ENCODE data around the gene CHRNG.

CHRNG gene

DNA sequence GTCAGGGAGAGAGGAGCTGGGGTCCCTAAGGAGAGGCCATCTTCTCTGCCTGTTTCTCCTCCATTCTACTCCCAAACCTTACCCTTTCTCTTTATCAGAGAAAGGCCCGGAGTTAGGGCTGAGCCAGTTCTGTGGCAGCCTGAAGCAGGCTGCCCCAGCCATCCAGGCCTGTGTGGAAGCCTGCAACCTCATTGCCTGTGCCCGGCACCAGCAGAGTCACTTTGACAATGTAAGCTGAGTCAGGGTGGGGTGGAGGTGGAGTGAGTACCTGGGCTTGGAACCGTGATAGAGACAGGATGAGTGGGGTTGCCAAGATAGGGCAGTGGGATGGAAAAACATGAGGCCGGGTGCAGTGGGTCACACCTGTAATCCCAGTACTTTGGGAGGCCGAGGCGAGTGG, 5.2 kb downstream of the CHRNG start:
- TF ChIP-seq, protein P1, sequence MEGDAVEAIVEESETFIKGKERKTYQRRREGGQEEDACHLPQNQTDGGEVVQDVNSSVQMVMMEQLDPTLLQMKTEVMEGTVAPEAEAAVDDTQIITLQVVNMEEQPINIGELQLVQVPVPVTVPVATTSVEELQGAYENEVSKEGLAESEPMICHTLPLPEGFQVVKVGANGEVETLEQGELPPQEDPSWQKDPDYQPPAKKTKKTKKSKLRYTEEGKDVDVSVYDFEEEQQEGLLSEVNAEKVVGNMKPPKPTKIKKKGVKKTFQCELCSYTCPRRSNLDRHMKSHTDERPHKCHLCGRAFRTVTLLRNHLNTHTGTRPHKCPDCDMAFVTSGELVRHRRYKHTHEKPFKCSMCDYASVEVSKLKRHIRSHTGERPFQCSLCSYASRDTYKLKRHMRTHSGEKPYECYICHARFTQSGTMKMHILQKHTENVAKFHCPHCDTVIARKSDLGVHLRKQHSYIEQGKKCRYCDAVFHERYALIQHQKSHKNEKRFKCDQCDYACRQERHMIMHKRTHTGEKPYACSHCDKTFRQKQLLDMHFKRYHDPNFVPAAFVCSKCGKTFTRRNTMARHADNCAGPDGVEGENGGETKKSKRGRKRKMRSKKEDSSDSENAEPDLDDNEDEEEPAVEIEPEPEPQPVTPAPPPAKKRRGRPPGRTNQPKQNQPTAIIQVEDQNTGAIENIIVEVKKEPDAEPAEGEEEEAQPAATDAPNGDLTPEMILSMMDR (IDR thresholded peaks at IDR 0.05; ENCODE audit: low read depth, low read length, missing control alignments): no peak
- H3K4me3 ChIP-seq (replicated peaks; ENCODE audit: low read depth, low read length): no peak overlapping the region
- DNase-seq (ENCODE audit: extremely low read depth, low read depth): no peak

DNA sequence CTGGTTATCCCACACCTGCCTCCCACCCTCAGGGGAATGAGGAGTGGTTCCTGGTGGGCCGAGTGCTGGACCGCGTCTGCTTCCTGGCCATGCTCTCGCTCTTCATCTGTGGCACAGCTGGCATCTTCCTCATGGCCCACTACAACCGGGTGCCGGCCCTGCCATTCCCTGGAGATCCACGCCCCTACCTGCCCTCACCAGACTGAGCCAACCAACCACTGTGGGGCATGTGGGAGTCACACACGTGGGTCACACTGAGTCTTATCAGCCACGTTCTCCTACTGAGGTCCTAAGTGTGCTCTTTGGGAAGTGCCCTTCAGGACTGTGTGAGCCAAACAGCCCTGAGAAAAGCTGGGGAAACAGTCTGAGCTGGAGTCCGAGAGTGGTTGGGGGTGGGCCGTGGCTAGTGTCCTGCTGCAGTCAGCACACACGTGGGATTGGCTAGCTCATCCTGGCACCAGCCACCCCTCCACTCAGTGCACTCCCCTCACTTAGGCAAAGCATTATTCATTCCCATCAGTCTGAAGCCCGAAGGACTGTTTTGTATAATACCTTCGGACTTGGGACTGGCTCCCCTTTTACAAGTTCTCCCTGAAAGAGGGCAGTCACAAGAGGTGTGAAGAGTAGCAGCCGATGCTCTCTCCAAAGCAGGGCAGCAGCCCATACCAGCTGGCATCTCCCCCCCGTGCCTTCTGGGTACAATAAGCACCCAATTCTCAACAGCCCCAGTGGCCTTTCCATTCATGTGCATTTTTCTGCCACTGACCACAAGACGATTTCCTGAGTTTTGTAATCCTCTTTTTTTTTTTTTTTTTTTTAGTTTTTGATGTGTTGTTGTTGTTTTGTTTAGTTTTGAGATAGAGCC, 6.3 kb downstream of the CHRNG start:
- no peak for DNase-seq (ENCODE audit: extremely low read depth, low read depth)
- no peak overlapping the region for H3K4me3 ChIP-seq (replicated peaks; ENCODE audit: low read depth, low read length)
- TF ChIP-seq, protein P1 (IDR thresholded peaks at IDR 0.05; ENCODE audit: low read depth, low read length, missing control alignments): no peak

DNA sequence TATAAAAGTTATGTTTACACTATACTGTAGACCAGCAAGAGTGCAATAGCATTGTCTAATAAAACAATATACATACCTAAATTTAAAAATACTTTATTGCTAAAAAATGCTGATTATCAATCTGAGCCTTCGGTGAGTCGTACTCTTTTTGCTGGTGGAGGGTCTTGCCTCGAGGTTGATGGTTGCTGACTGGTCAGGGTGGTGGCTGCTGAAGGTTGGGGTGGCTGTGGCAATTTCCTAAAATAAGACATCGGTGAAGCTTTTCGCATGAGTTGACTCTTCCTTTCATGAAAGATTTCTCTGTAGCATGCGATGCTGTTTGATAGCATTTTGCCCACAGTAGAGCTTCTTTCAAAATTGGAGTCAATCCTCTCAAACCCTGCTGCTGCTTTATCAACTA, 8.5 kb downstream of the CHRNG start:
- TF ChIP-seq, protein P1 (IDR thresholded peaks at IDR 0.05; ENCODE audit: low read depth, low read length, missing control alignments): no peak
- no peak for DNase-seq (ENCODE audit: extremely low read depth, low read depth)
- no peak overlapping the region for H3K4me3 ChIP-seq (replicated peaks; ENCODE audit: low read depth, low read length)

DNA sequence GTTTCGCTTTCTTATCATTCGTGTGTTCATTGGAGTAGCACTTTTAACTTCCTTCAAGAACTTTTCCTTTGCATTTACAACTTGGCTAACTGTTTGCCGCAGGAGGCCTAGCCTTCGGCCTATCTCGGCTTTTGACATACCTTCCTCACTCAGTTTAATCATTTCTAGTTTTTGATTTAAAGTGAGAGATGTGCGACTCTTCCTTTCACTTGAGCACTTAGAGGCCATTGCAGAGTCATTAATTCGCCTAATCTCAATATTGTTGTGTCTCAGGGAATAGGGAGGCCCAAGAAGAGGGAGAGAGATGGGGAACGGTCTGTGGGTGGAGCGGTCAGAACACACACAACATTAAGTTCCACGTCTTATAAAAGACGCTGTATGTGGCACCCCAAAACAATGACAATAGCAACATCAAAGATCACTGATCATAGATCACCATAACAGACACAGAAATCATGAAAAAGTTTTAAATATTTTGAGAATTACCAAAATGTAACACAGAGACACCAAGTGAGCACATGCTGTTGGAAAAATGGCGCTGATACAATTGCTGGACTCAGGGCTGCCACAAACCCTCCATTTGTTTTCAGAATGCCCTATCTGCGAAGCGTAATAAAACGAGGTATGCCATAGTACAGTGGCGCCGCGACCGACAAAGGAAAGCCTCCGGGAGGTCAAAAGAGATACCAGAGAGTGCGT, 10.3 kb downstream of the CHRNG start:
- peak overlapping the region; percentile 97 for H3K4me3 ChIP-seq (replicated peaks; ENCODE audit: low read depth, low read length)
- TF ChIP-seq, protein P1 (IDR thresholded peaks at IDR 0.05; ENCODE audit: low read depth, low read length, missing control alignments): no peak
- DNase-seq (ENCODE audit: extremely low read depth, low read depth): no peak

DNA sequence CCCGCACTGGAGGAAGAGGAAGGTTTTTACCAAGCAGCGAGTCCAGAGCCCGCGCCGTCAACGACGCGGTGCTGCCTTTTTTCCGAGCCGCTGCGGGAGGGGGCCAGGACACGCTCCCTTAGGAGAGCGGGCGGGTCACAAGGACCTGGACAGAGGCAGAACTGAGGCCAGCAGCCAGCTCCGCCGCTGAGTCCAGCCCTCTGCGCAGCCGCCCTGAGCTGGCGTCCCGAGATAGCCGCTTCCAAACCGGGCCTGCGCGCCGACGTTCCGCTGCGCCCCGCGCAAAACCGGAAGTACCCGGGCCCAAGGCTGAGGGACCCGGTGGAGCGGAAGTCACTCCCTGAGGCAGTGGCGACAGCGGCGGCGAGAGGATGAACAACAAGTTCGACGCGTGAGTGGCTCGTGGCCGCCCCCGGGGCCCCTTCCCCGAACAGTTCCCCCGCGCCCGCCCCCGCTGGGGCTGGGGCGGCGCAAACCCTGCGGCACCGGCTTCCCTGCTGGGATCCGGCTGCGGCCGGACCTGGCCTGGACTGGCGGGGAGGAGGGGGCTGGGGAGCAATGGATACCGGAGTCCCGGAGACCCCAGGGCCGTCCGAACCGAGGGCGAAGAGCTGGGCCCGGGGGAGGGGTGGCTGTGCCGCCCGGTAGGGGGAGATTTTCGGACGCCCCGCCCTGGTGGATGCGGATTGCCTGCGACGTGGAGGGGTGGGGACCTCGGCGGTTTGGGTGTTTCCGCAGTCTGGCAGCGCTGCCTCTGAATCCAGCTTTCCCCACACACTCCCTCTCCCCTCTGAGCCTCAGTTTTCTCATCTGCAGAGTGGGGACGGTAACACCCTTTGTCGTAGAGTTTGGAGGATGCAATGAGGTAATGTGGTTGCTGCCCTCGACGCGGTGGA, 11.1 kb downstream of the CHRNG start, which contains the start of the genes EIF4E2 and TIGD1:
Gene EIF4E2 (plus strand): TSS at position 336 of the 896 bp plus-strand sequence. CDS start 36 bp downstream, at position 372.
Gene TIGD1 (minus strand): TSS at position 204 of the 896 bp plus-strand sequence. CDS start 675 bp downstream, outside the sequence.
- H3K4me3 ChIP-seq (replicated peaks; ENCODE audit: low read depth, low read length): peak within 1 kb of the TSS; percentile 97
- TF ChIP-seq, protein P1 (IDR thresholded peaks at IDR 0.05; ENCODE audit: low read depth, low read length, missing control alignments): peak; percentile 22
- peak; percentile 72 for DNase-seq (ENCODE audit: extremely low read depth, low read depth)

DNA sequence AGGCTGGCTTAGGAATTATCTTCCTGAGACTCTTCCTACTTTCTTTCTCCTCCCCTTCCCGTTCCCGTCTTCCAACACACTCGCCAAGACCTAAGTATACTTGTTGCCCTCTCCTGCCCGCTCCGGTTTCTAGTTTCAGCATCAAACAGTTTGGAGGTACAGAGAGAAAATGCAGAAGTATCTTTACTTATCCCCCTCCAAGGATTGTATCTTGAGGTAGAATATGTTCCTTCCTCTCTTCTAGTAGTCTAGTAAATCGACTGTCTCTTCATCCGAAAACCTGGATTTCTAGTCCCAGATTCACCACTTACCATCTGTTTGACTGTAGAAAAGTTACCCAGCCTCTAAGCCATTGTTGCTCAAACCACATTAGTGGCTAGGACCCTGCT, 11.8 kb downstream of the CHRNG start:
- no peak for DNase-seq (ENCODE audit: extremely low read depth, low read depth)
- H3K4me3 ChIP-seq (replicated peaks; ENCODE audit: low read depth, low read length): peak overlapping the region; percentile 97

More for the DNA sequence above, 11.8 kb downstream of the CHRNG start:
- TF ChIP-seq, protein P1 (IDR thresholded peaks at IDR 0.05; ENCODE audit: low read depth, low read length, missing control alignments): no peak
